GM12872 (cell line): ENCODE measurements around the gene CENPM.

Experiments used
- CTCF ChIP-seq: IDR thresholded peaks from 3 replicates; pipeline ENCODE4 v1.5.1; 2011; ENCODE audit warnings: low read depth, mild to moderate bottlenecking, low read length, moderate library complexity; ENCODE audit not compliant: insufficient read depth

Gene CENPM

GRCh38 chr22:41947424-41948080, 600 bp upstream of the CENPM start:
- no peak for TF ChIP-seq CTCF

DNA sequence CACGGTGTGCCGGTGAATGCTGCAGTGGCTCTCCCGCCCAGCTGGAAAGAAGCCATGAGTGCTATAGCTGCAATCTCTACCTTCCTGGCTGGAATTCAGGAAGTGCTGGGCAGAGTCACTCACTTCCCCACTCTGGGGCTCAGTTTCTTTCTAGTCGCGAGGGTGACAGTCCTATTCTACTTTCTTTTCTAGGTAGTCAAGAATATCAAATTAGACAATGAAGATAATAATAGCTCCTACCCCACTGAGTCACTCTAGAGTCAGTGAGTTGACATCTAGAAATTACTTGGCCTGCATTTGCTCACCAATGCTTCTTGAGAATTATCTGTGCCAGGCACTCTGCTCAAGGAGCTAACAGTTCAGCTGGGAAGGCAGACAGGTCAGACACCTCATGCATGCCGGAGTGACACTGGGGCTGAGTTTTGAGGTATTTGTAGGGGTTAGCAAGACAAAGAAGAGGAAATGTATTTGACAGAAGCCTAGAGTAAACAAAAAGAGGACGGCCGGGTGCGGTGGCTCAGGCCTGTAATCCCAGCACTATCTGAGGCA, 3.2 kb downstream of the CENPM start:
- TF ChIP-seq CTCF, result no peak

DNA sequence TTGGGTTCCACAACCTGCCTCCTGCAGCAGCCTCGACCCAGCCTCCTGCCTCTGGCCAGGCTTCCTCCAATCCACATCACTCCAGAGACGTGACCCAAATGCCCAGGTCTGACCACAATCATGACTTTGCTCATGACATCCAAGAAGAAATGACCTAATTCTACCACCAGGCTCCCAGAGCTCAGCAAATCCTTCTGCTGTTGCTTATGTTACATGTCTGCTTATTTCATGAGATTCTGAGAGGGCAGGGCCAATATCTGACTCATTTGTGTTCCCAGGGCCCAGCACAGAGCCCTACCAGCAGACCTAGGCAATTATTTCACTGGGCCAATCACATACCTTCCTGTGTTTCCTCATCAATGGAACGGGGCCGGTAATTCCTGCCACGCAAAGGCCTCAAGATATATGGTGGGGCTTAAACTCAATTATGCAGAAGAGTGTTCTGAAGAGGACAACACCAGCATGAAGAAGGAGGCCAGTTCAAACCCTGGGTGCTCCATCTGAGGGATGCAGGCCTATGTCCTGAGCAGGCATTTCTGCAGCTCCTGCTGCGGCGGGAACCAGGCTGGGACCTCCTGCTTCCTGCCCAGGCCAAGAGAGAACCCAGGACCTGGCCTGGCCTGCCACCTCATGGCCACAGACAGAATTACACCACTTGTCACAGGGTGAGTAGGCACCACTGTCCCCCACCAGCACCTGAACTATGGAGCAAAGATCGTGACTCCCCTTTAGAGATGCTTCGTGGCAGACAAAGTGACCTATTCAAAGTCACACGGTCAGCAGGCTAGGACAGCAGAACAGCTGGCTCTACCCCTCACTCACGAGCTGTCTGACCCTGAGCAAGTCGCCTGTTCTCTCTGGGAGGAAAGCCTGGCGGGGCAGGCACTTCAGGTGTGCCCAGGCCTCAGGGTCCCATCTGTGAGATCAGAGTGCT, 5.9 kb downstream of the CENPM start:
- TF ChIP-seq CTCF, result peak; percentile 94

- no peak for TF ChIP-seq CTCF
These were observed 6.7 kb downstream of the CENPM start for GRCh38 chr22:41939981-41940831.

GRCh38 chr22:41936894-41937169, 10.1 kb downstream of the CENPM start:
- no peak for TF ChIP-seq CTCF

GRCh38 chr22:41935509-41935908, 11.4 kb downstream of the CENPM start:
- no peak for TF ChIP-seq CTCF

DNA sequence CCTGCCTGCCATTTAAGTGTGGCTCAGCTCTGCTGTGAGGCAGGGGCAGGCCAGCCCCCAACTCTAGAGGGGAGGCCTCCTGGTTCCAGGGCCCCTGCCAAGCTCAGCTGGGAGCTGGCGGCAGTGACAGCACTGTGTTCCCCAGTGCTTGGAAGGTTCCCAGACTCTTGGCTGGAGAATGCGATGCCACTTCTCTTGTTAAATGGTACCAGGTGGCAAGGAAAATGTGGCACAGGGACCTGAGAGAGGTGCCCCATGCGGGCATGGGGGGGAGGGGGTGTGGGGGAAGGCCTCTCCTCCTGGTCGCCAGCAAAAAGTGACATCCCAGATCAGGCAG, 12.0 kb downstream of the CENPM start:
- no peak for TF ChIP-seq CTCF
